ENCODE results near the gene SUZ12. TPM values are rescaled to one million over a fixed set of nuclear protein-coding genes. Genes with fewer than 3 reads are reported as not detected.
A peak's percentile ranks its signal among the peaks of the same experiment; 100 is the strongest.
"Not testable (repeated sequence)": the region's sequence is repeated elsewhere in the genome, so short reads cannot be mapped to it uniquely, and the experiment has no call there.

SUZ12 gene
- total and polyA plus RNA-seq, 9 donors: 10.5 to 24.9 (median 19.4) TPM

GRCh38 chr17:31926100-31926729, 10.6 kb upstream of the SUZ12 start:
- DNase-seq: no peak
- Histone ChIP-seq H3K36me3 (no peaks in the 10 kb centered on the region), H3K27ac (no peak overlapping the region), H3K9me3 (no peaks in the 10 kb centered on the region), H3K4me3 (no peak overlapping the region), H3K4me1 (ENCODE audit: insufficient read depth) (no peaks in the 10 kb centered on the region), H3K27me3 (no peaks in the 10 kb centered on the region)
- WGBS, 3 donors: 83 to 89% (median 85%) methylated on average over 5 of the region's 5 CpGs
- no peak for TF ChIP-seq EP300 (IDR thresholded peaks at IDR 0.05)
- TF ChIP-seq CTCF (IDR thresholded peaks at IDR 0.05): no peak
- no peak for TF ChIP-seq POLR2A (IDR thresholded peaks at IDR 0.05)
- intact Hi-C loops (cut with DNase I): no loop called here

- H3K36me3 ChIP-seq: no peaks in the 10 kb centered on the region
- no peaks in the 10 kb centered on the region for H3K9me3 ChIP-seq
- no peak overlapping the region for H3K4me3 ChIP-seq
- no peak overlapping the region for H3K27ac ChIP-seq
- H3K27me3 ChIP-seq: no peaks in the 10 kb centered on the region
- no peak for DNase-seq
- H3K4me1 ChIP-seq (ENCODE audit: insufficient read depth): no peaks in the 10 kb centered on the region
- intact Hi-C loops (cut with DNase I): no loop called here
- TF ChIP-seq EP300 (IDR thresholded peaks at IDR 0.05): no peak
- TF ChIP-seq CTCF (IDR thresholded peaks at IDR 0.05): no peak
- 70 to 81% (median 77%) methylated on average over 1 of the region's 1 CpG for WGBS, 3 donors
These were observed 5.1 kb upstream of the SUZ12 start for GRCh38 chr17:31931756-31932155.

GRCh38 chr17:31935512-31935911, 1.3 kb upstream of the SUZ12 start:
- Histone ChIP-seq H3K4me3 (no peak overlapping the region), H3K36me3 (no peaks in the 10 kb centered on the region), H3K9me3 (no peaks in the 10 kb centered on the region), H3K27ac (no peak overlapping the region), H3K27me3 (no peaks in the 10 kb centered on the region), H3K4me1 (ENCODE audit: insufficient read depth) (no peaks in the 10 kb centered on the region)
- 92 to 95% (median 92%) methylated on average over 5 of the region's 5 CpGs for WGBS, 3 donors
- DNase-seq: no peak
- TF ChIP-seq EP300 (IDR thresholded peaks at IDR 0.05): no peak
- TF ChIP-seq POLR2A (IDR thresholded peaks at IDR 0.05): no peak
- no peak for TF ChIP-seq CTCF (IDR thresholded peaks at IDR 0.05)
- intact Hi-C loops (cut with DNase I): no loop called here

- DNase-seq; H3K36me3 ChIP-seq; H3K27me3 ChIP-seq; H3K27ac ChIP-seq; H3K4me1 ChIP-seq (ENCODE audit: insufficient read depth); H3K9me3 ChIP-seq; intact Hi-C loops (cut with DNase I): not testable (repeated sequence)
- WGBS, 3 donors: 11 to 13% (median 12%) methylated on average over 9 of the region's 12 CpGs
- H3K4me3 ChIP-seq: peak overlapping the region; percentile 23
These were observed 1.3 kb downstream of the SUZ12 start for GRCh38 chr17:31937926-31938641.

- H3K27ac ChIP-seq; H3K27me3 ChIP-seq; H3K4me1 ChIP-seq (ENCODE audit: insufficient read depth); H3K4me3 ChIP-seq; H3K36me3 ChIP-seq; DNase-seq; H3K9me3 ChIP-seq; intact Hi-C loops (cut with DNase I): not testable (repeated sequence)
- 97 to 98% (median 98%) methylated on average over 11 of the region's 11 CpGs for WGBS, 3 donors
These were observed 5.1 kb downstream of the SUZ12 start for GRCh38 chr17:31941916-31942315.

GRCh38 chr17:31942396-31942795, 5.6 kb downstream of the SUZ12 start:
- H3K9me3 ChIP-seq; H3K27me3 ChIP-seq; DNase-seq; intact Hi-C loops (cut with DNase I); H3K36me3 ChIP-seq; H3K4me3 ChIP-seq; H3K27ac ChIP-seq; H3K4me1 ChIP-seq (ENCODE audit: insufficient read depth): not testable (repeated sequence)
- 92 to 95% (median 93%) methylated on average over 7 of the region's 7 CpGs for WGBS, 3 donors

- H3K4me3 ChIP-seq; H3K36me3 ChIP-seq; H3K9me3 ChIP-seq; H3K4me1 ChIP-seq (ENCODE audit: insufficient read depth); DNase-seq; intact Hi-C loops (cut with DNase I); H3K27ac ChIP-seq; H3K27me3 ChIP-seq: not testable (repeated sequence)
- 94 to 98% (median 97%) methylated on average over 3 of the region's 3 CpGs for WGBS, 3 donors
These were observed 15.1 kb downstream of the SUZ12 start for GRCh38 chr17:31951953-31952352.

- 94 to 97% (median 94%) methylated on average over 8 of the region's 8 CpGs for WGBS, 3 donors
- H3K9me3 ChIP-seq; H3K36me3 ChIP-seq; H3K4me3 ChIP-seq; intact Hi-C loops (cut with DNase I); DNase-seq; H3K4me1 ChIP-seq (ENCODE audit: insufficient read depth); H3K27ac ChIP-seq; H3K27me3 ChIP-seq: not testable (repeated sequence)
These were observed 27.3 kb downstream of the SUZ12 start for GRCh38 chr17:31964131-31964530.

All from ovary (tissue), 9 donors.